ENCODE data around the gene DPYSL4. TPM values are rescaled to one million over a fixed set of nuclear protein-coding genes. Genes with fewer than 3 reads are reported as not detected.

The DPYSL4 gene
- total RNA-seq, 2 experiments from 2014 or later = 1.2 to 1.6 TPM

DNA sequence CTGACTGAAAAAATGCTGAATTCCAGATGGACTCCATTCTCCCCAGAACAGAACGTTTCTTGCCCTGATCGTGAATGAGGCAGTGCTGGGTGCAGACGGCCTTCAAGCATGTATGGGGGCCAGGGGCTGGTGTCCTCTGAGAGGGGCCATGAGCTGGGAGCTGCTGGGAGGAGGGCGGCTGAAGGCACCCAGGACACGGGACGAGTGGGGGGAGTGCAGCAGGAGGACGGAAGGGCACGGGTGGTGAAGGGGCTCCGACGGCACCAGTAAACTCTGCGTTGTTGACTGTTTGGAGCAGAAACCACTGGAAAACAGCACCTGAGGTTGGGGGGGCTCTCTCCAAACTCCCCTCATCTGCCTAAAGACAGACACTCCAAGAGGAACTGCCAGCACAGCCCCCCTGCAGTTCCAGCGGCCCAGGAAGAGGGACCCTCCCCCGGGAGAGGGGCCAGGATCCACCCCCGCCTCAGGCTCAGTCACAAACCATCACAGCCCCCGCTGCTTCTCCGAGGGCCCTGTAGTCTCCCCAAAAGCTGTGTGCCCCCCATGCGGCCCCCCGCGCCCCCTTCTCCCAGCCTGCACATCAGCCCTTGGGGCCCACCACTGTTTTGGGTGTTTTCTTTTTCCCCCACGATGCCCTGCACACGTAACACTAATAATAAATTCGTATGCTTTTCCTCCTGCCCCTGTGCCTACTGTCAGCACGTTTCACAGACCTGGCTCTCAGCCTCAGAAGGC is 55.5 kb downstream of the DPYSL4 start:
- Mint-ChIP-seq H3K27me3 (no peaks in the 10 kb centered on the region), H3K4me3 (no peak overlapping the region), H3K4me1 (no peaks in the 10 kb centered on the region), H3K9me3 (no peaks in the 10 kb centered on the region), H3K36me3 (ENCODE audit: low read depth) (no peaks in the 10 kb centered on the region), H3K27ac (no peak overlapping the region)
- CTCF ChIA-PET = no interaction called here
- no peak for DNase-seq
- POLR2A ChIA-PET = no interaction called here

DNA sequence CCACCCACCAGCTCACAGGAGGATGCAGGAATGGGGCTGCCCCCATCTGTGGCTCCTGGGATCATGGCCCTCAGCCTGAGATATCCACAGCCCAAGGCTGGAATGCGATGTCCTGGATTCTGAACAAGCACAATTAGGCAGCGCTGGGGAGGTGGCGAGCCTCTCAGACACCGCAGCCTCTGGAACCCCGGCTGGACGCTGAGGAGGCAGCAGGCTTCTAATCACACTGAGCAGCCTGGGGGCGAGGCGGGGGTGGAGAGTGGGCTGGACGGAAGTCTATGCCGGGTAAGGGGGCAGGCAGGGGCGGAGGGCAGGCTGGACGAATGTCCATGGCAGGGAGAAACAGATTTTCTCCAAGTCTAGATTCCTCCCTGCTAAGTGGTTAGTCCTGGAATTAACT is 56.4 kb downstream of the DPYSL4 start:
- ChIA-PET POLR2A (no interaction called here), CTCF (no interaction called here)
- Mint-ChIP-seq H3K4me1 (peaks cover 1% of the 10 kb centered on the region), H3K27me3 (no peaks in the 10 kb centered on the region), H3K36me3 (ENCODE audit: low read depth) (no peaks in the 10 kb centered on the region), H3K9me3 (no peaks in the 10 kb centered on the region), H3K4me3 (no peak overlapping the region), H3K27ac (no peak overlapping the region)
- no peak for DNase-seq

DNA sequence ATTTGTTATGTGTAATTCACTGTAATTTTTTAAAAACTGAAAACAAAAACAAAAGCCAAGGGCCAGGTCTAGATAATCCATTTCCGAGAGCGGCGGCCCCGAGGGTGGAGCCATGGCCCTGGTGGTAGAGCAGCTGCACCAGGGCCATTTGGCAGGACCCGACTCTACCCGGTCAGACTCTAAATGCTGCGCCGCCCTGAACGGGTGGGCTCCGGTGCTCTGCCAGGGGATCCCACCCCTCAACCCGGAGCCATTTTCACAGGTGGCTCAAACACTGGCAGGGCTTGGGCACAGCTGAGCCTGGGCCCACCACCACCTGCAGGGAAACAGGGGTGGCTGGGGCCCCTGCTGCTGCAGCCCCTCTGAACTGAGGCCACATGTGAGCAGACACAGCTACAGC is 56.9 kb downstream of the DPYSL4 start:
- H3K4me1 Mint-ChIP-seq = peaks cover 1% of the 10 kb centered on the region
- H3K27me3 Mint-ChIP-seq = no peaks in the 10 kb centered on the region
- POLR2A ChIA-PET = no interaction called here
- no peak overlapping the region for H3K27ac Mint-ChIP-seq
- H3K36me3 Mint-ChIP-seq (ENCODE audit: low read depth) = no peaks in the 10 kb centered on the region
- H3K9me3 Mint-ChIP-seq = no peaks in the 10 kb centered on the region
- no peak for DNase-seq
- no peak overlapping the region for H3K4me3 Mint-ChIP-seq
- CTCF ChIA-PET = interaction anchor here (1.0 kb wide), 1 partner anchor 9 kb away, joined by 4 read pairs; no protein-coding TSS in a partner anchor

DNA sequence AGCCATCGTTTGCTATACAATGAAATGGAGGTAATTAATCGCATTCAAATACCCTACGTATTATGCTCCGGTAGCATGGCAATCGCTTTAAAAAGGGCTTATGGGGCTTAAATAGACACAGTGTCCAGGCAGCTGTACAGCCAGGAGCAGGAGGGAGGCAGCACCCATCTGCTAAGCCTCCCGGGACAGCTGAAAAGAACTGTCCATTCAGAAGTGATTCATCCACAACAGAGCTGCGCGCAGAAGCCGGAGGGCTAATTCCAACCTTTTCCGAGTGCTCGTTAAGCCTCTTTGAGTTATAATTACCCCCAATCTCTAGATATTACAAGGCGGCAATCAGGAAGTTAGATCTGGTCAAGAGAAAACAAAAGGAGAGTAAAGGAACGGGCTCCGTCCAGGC is 58.3 kb downstream of the DPYSL4 start:
- Mint-ChIP-seq H3K4me1 (peaks cover 1% of the 10 kb centered on the region), H3K36me3 (ENCODE audit: low read depth) (no peaks in the 10 kb centered on the region), H3K4me3 (no peak overlapping the region), H3K9me3 (no peaks in the 10 kb centered on the region), H3K27ac (no peak overlapping the region), H3K27me3 (no peaks in the 10 kb centered on the region)
- CTCF ChIA-PET = no interaction called here
- POLR2A ChIA-PET = no interaction called here
- no peak for DNase-seq

DNA sequence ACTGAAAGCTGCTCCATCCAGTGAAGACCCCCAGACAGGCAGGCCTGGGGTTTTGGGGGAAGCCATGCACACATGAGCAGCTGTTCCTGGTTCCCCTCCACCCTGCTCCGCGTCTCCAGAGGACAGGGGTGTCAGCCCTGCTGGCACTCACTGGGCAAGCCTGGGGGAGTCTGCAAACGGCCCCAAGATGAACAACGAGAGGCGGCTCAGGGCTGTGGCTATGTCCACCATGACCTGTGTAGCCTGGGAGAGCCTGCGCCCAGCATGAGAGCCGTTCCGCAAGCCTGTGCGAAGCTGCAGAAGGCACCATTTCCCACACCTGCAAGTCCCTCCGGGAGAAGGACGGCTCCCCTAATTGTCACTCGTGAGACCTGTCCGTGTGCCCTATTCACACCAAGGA is 59.5 kb downstream of the DPYSL4 start:
- no peak for DNase-seq
- Mint-ChIP-seq H3K27me3 (no peaks in the 10 kb centered on the region), H3K4me1 (peaks cover 1% of the 10 kb centered on the region), H3K4me3 (no peak overlapping the region), H3K36me3 (ENCODE audit: low read depth) (no peaks in the 10 kb centered on the region), H3K9me3 (no peaks in the 10 kb centered on the region), H3K27ac (no peak overlapping the region)
- CTCF ChIA-PET = interaction anchor here (1.6 kb wide), 1 partner anchor 12 kb away, joined by 5 read pairs; no protein-coding TSS in a partner anchor
- POLR2A ChIA-PET = no interaction called here

DNA sequence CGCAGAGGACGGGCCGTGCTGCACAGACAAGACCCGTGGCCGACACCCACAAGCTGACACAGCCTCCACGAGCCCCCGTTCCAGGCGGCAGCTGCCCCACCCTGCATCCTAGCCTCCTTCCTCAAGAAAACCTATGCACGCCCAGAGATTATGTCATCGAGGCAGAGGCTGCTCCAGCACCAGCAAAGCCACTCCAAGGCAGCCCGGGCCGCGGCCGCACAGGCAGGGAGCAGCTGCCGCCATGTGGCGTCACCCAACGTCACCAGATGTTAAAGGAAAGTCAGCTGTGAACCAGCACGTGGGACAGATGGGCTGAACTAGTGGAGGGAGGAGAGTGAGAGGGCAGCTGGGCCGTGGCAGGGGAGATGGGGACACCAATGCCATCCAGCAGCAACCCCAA is 61.2 kb downstream of the DPYSL4 start:
- Mint-ChIP-seq H3K36me3 (ENCODE audit: low read depth) (no peaks in the 10 kb centered on the region), H3K4me3 (no peak overlapping the region), H3K27me3 (no peaks in the 10 kb centered on the region), H3K4me1 (peaks cover 1% of the 10 kb centered on the region), H3K9me3 (no peaks in the 10 kb centered on the region), H3K27ac (no peak overlapping the region)
- no peak for DNase-seq
- ChIA-PET CTCF (interaction anchor here (1.0 kb wide), 1 partner anchor 14 kb away, joined by 3 read pairs; no protein-coding TSS in a partner anchor), POLR2A (no interaction called here)

DNA sequence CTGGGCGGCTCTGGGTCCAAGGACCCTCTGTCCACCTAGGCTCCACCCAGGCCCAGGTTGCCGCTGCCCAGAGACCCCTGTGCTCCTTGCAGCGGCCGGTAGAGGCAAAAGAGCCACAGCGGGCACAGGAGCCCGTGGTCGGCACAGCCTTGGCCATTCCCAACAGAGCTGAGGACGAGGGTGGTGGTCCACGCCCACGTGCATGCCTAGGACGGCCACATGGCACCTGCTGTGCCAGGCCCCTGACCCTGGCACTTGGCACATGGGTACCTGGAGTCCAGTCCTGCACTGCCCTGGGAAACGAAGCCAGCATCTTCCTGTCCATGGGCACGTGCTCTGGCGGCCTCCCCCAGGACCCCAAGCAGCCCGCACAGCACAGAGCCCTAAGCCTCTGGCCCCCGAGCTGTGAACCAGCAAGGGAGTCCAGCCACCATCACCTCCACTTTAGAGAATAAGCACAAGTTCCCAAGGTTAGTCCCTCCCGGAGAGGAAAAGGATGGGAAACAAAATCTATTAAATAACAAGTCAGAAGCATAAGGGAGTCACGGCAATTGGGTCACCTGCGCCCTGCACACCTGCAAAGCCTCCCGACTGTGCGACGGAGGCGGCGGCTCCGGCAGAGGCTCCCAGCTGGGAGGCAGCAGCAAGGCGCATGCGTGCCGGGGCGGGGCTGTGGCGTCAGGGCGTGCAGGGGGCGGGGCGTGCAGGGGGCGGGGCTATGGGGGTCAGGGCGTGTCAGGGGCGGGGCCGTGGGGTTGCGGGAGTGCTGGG is 61.9 kb downstream of the DPYSL4 start:
- Mint-ChIP-seq H3K27me3 (no peaks in the 10 kb centered on the region), H3K4me1 (peaks cover 1% of the 10 kb centered on the region), H3K9me3 (no peaks in the 10 kb centered on the region), H3K4me3 (peak overlapping the region; percentile 32), H3K36me3 (ENCODE audit: low read depth) (no peaks in the 10 kb centered on the region), H3K27ac (no peak overlapping the region)
- POLR2A ChIA-PET = no interaction called here
- DNase-seq = peak; percentile 60
- CTCF ChIA-PET = interaction anchor here (1.0 kb wide), 1 partner anchor 15 kb away, joined by 3 read pairs; no protein-coding TSS in a partner anchor

DNA sequence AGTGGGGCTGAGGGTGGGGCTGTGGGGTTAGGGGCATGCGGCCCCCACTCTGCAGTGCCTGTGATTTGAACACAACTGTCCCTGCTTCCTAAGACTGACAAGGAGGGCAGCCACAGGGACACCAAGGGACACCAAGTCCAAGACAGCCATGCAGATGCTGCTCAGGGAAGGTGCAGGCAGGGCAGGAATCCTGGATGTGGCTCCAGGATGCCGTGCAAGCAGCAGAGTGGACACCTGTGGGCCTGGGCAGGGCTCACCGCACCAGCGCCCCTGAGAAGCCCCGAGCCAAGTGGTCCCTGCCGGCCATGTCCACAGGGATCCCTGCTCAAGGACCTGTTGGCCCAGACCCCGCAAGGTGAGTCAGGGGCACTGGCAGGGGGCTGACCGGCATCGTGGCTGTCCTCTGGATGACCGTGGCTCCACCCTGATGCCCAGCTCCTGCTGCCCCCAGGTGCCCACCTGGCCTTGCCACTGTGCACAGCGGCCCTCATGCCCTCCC is 62.5 kb downstream of the DPYSL4 start:
- no peaks in the 10 kb centered on the region for H3K36me3 Mint-ChIP-seq (ENCODE audit: low read depth)
- no peak overlapping the region for H3K4me3 Mint-ChIP-seq
- ChIA-PET CTCF (no interaction called here), POLR2A (no interaction called here)
- H3K27ac Mint-ChIP-seq = no peak overlapping the region
- H3K9me3 Mint-ChIP-seq = no peaks in the 10 kb centered on the region
- H3K4me1 Mint-ChIP-seq = peaks cover 1% of the 10 kb centered on the region
- no peak for DNase-seq
- no peaks in the 10 kb centered on the region for H3K27me3 Mint-ChIP-seq

DNA sequence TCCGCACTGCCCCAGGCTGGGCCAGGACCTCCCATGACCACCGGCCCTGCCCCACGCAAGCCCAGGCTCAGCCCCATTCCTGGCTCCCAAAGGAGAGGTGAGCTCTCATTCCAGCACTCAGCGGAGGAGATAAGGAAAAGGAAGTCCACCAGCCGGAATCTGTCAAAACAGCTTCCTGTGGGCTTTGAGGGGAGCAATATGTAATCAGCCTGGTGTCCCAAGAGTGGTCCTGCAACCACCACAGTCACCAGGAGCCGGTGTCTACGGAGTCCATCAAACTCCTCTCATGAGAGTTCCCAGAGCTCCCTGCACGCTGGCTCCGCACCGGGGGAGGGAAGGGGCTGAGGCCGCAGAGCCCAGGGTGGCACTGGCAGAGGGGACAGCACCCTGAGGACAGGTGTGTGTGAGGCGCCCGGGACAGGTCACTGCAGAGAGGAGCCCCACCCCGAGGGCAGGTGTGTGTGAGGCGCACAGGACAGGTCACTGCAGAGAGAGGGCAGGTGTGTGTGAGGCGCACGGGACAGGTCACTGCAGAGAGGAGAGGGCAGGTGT is 63.2 kb downstream of the DPYSL4 start:
- POLR2A ChIA-PET = no interaction called here
- Mint-ChIP-seq H3K36me3 (ENCODE audit: low read depth) (no peaks in the 10 kb centered on the region), H3K27me3 (no peaks in the 10 kb centered on the region), H3K27ac (no peak overlapping the region), H3K9me3 (no peaks in the 10 kb centered on the region), H3K4me1 (peaks cover 5% of the 10 kb centered on the region), H3K4me3 (no peak overlapping the region)
- no peak for DNase-seq
- CTCF ChIA-PET = no interaction called here

DNA sequence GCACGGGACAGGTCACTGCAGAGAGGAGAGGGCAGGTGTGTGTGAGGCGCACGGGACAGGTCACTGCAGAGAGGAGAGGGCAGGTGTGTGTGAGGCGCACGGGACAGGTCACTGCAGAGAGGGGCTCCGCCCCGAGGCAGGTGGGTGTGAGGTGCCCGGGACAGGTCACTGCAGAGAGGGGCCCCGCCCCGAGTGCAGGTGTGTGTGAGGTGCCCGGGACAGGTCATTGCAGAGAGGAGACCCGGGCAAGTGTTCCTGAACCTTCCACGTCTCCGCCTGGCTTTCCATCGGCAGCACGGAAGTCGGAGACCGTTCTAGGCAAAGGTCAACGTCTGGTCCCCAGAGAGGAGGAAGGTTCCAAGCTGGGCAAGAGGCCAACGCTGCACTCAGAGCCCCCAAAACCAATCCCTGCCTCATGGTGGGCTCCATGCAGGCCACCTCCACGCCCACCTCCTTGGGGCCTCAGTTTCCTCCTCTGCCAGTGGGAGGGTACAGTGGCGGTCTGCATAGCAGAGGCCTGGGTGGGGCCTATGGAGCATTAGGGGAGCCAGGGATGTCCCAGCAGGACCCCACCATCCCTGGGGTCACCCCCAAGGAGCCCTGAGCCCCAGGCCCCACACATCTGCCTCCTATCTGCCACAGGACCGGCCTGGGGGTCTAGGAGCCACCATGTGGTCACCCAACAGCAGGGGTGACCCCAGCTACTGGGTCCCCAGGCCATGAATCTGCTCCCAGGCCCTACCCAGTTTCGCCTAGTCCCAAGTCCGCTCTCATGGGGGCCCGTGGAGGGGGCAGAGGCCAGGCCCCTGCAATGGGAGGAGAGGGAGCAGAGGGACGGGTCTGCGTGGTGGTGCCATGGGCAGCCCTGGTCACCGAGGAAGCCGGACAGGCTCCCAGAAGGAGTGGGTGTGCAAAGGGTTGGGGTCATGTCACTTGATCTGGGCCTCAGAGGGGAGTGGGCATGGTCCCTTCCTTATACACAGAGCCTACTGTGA is 64.0 kb downstream of the DPYSL4 start:
- ChIA-PET POLR2A (no interaction called here), CTCF (no interaction called here)
- H3K4me3 Mint-ChIP-seq = no peak overlapping the region
- no peak for DNase-seq
- H3K9me3 Mint-ChIP-seq = no peaks in the 10 kb centered on the region
- no peak overlapping the region for H3K27ac Mint-ChIP-seq
- no peaks in the 10 kb centered on the region for H3K27me3 Mint-ChIP-seq
- H3K4me1 Mint-ChIP-seq = peaks cover 13% of the 10 kb centered on the region
- no peaks in the 10 kb centered on the region for H3K36me3 Mint-ChIP-seq (ENCODE audit: low read depth)

DNA sequence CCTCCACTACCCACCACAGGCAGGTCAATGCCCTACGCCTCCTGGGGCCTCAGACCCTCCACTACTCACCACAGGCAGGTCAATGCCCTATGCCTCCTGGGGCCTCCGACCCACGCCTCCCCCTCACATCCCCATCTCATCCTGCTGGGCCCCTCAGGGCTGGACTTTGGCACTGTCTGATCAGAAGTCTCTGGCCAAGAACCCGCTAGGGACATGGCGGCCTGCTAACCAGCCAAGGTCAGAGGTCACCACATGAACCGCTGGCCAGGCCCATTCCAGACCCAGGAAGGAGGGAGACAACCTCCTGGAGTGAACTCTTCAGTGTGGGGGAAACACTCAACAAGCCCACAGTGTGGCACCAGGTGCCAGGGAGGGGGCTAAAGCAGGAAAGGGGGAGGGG is 65.2 kb downstream of the DPYSL4 start:
- POLR2A ChIA-PET = no interaction called here
- Mint-ChIP-seq H3K27me3 (no peaks in the 10 kb centered on the region), H3K9me3 (no peaks in the 10 kb centered on the region), H3K36me3 (ENCODE audit: low read depth) (no peaks in the 10 kb centered on the region), H3K27ac (no peak overlapping the region), H3K4me1 (peaks cover 22% of the 10 kb centered on the region), H3K4me3 (no peak overlapping the region)
- DNase-seq = no peak
- CTCF ChIA-PET = no interaction called here

DNA sequence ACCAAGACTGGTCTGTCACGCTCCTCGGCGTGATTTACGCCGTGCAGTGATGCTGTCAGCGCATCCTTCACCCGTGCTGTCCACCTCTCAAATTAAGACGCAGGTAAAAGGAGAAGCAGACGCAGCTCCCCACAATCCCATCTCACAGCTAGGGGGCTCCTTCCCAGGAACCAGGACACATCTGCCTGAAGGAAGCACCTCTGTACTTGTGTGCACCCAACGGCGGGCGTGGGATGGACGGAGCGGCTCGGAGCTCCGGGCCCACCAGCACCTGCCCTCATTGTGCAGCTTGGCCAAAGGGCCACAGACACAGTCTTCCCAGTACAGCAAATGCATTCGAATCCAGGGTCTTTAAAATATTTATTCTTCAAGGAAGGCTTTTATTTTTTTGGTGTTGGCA is 65.7 kb downstream of the DPYSL4 start:
- no peaks in the 10 kb centered on the region for H3K36me3 Mint-ChIP-seq (ENCODE audit: low read depth)
- ChIA-PET CTCF (no interaction called here), POLR2A (no interaction called here)
- H3K27me3 Mint-ChIP-seq = no peaks in the 10 kb centered on the region
- H3K27ac Mint-ChIP-seq = no peak overlapping the region
- H3K4me3 Mint-ChIP-seq = no peak overlapping the region
- peaks cover 25% of the 10 kb centered on the region for H3K4me1 Mint-ChIP-seq
- DNase-seq = no peak
- H3K9me3 Mint-ChIP-seq = no peaks in the 10 kb centered on the region

Data from activated CD4-positive, alpha-beta T cell treated with anti-CD3 and anti-CD28 coated beads, Interleukin-2, amount 10 ng/mL, durations not matched to agents 7 days and 5 days (primary cell).